ENCODE results near the gene TMEM120B.

Gene TMEM120B

DNA sequence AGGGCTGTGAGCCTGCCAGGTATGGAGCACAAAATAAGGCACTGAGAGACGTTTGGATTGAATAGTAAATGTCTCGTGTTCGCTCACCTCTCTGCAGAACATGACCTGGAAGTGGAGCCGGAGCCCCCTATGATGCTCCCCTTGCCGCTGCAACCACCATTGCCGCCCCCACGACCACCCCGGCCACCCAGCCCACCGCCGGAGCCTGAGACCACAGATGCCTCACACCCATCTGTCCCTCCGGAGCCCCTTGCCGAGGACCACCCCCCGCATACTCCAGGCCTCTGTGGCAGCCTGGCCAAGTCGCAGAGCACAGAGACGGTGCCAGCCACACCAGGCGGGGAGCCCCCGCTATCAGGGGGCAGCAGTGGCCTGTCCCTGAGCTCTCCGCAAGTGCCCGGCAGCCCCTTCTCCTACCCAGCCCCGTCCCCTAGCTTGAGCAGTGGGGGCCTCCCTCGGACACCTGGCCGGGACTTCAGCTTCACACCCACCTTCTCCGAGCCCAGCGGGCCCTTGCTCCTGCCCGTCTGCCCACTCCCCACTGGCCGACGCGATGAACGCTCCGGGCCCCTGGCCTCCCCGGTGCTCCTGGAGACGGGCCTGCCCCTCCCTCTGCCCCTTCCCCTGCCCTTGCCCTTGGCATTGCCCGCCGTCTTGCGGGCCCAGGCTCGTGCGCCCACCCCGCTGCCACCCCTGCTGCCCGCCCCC lies 110.0 kb downstream of the TMEM120B start:
- H3K27ac ChIP-seq, result no peak overlapping the region
- TF ChIP-seq CTCF (IDR thresholded peaks at IDR 0.05), result no peak
- TF ChIP-seq ZFX (IDR thresholded peaks at IDR 0.05; ENCODE audit: borderline replicate concordance), result no peak

DNA sequence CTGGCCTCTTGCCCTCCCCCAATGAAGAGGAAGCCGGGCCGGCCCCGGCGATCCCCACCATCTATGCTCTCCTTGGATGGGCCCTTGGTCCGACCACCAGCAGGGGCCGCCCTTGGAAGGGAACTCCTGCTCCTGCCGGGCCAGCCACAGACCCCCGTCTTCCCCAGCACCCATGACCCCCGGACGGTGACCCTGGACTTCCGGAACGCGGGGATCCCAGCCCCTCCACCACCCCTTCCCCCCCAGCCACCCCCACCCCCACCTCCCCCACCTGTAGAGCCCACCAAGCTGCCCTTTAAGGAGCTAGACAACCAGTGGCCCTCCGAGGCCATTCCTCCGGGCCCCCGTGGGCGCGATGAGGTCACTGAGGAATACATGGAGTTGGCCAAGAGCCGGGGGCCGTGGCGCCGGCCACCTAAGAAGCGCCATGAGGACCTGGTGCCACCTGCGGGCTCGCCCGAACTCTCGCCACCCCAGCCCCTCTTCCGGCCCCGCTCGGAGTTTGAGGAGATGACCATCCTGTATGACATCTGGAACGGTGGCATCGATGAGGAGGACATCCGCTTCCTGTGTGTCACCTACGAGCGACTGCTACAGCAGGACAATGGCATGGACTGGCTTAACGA lies 110.7 kb downstream of the TMEM120B start:
- TF ChIP-seq ZFX (IDR thresholded peaks at IDR 0.05; ENCODE audit: borderline replicate concordance) (no peak), CTCF (IDR thresholded peaks at IDR 0.05) (peak; percentile 24; the same call in 1 of the 2 replicates)
- H3K27ac ChIP-seq, result no peak overlapping the region

DNA sequence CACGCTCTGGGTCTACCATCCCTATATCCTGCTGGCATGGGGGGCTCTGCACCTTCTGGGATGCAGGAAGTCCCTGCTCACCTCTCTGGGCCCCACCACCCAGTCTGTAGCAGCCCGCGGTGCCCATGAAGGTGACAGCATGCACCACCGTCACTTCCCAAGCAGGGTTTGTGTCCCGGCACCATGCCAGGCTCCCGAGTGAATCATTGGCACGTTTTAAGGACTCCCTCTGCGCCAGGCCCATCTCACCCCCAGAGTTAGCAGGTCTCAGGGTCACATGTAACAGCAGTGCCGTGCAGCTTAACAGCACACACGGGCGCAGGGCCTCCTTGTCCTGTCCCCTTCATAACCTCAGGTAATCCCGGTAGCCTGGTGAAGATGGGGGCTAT lies 111.2 kb downstream of the TMEM120B start:
- TF ChIP-seq ZFX (IDR thresholded peaks at IDR 0.05; ENCODE audit: borderline replicate concordance), result no peak
- TF ChIP-seq CTCF (IDR thresholded peaks at IDR 0.05), result no peak
- H3K27ac ChIP-seq, result no peak overlapping the region

GRCh38 chr12:121825041-121825523 lies 112.5 kb downstream of the TMEM120B start:
- TF ChIP-seq CTCF (IDR thresholded peaks at IDR 0.05) (no peak), ZFX (IDR thresholded peaks at IDR 0.05; ENCODE audit: borderline replicate concordance) (no peak)
- H3K27ac ChIP-seq, result no peak overlapping the region

DNA sequence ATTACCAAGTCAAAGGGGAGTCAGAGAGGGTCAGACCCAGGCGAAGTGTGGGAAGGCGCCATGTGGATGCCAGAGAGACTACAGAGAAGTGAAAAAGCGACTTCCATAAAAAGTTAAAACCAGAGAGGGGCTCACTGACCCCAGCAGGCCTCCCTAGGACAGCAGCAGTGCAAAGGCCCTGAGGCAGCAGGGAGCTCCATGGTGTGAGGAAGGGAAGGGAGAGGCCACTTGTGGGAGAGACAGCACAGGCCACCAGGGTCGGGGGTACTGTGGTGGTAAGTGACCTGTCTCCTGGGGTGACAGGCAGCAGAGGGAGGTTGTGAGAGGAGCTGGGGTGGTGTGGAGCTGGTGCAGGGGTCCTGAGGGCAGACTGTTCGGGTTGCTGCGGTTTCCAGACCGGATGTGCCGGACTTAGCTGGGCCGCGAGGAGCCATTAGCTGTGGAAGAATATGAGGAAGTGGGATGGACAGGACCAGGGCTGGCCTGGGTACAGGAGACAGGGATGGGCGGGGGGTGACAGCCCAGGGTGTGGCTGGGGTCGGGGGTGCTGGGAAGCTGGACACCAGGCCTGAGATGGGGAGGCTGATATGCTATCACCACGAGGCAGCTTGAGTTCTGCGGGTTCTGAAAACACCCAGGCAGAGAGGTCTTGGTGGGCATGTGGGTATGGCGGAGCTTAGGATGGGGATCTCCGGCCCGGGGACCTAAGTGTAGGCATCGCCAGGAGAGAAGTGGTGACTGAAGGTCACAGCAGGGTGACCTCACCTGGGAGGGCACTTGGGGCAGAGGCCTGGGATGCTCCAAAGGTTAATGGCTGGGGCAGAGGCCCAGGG lies 114.0 kb downstream of the TMEM120B start:
- TF ChIP-seq ZFX (IDR thresholded peaks at IDR 0.05; ENCODE audit: borderline replicate concordance) (no peak), CTCF (IDR thresholded peaks at IDR 0.05) (no peak)
- H3K27ac ChIP-seq, result no peak overlapping the region

GRCh38 chr12:121827351-121828099 lies 115.0 kb downstream of the TMEM120B start:
- no peak overlapping the region for H3K27ac ChIP-seq
- TF ChIP-seq CTCF (IDR thresholded peaks at IDR 0.05) (no peak), ZFX (IDR thresholded peaks at IDR 0.05; ENCODE audit: borderline replicate concordance) (no peak)

All from 22Rv1 (cell line).